GM19467 (cell line): ENCODE data around the gene CHST8.
"Not testable (repeated sequence)": the region's sequence is repeated elsewhere in the genome, so short reads cannot be mapped to it uniquely, and the experiment has no call there.

Experiments
- ATAC-seq: cut with Tn5 transposase; IDR thresholded peaks from one replicate; pipeline ENCODE4 v1.9.1; 2021; ENCODE audit warnings: mild to moderate bottlenecking, moderate library complexity; ENCODE audit not compliant: unreplicated experiment

Gene CHST8

GRCh38 chr19:33688171-33688992, 66.6 kb downstream of the CHST8 start:
- no peak for ATAC-seq

GRCh38 chr19:33689138-33689746, 67.5 kb downstream of the CHST8 start:
- no peak for ATAC-seq

GRCh38 chr19:33689868-33690267, 68.1 kb downstream of the CHST8 start:
- no peak for ATAC-seq

GRCh38 chr19:33690378-33691029, 68.8 kb downstream of the CHST8 start:
- no peak for ATAC-seq

GRCh38 chr19:33691030-33691427, 69.3 kb downstream of the CHST8 start:
- ATAC-seq: no peak

- ATAC-seq: no peak
Measured at GRCh38 chr19:33691736-33692135, 70.0 kb downstream of the CHST8 start.

GRCh38 chr19:33693678-33694077, 71.9 kb downstream of the CHST8 start:
- no peak for ATAC-seq

GRCh38 chr19:33695547-33695946, 73.8 kb downstream of the CHST8 start:
- ATAC-seq: not testable (repeated sequence)

GRCh38 chr19:33697766-33698165, 76.0 kb downstream of the CHST8 start:
- ATAC-seq: no peak

- no peak for ATAC-seq
Measured at GRCh38 chr19:33698576-33699435, 77.1 kb downstream of the CHST8 start.

- no peak for ATAC-seq
Measured at GRCh38 chr19:33699754-33700407, 78.1 kb downstream of the CHST8 start.

GRCh38 chr19:33700408-33701013, 78.8 kb downstream of the CHST8 start:
- ATAC-seq: no peak

GRCh38 chr19:33701565-33701964, 79.8 kb downstream of the CHST8 start:
- no peak for ATAC-seq

- ATAC-seq: no peak
Measured at GRCh38 chr19:33702606-33703437, 81.1 kb downstream of the CHST8 start.

GRCh38 chr19:33703438-33703750, 81.6 kb downstream of the CHST8 start:
- ATAC-seq: no peak

GRCh38 chr19:33703821-33704220, 82.1 kb downstream of the CHST8 start:
- ATAC-seq: no peak

GRCh38 chr19:33704271-33704670, 82.5 kb downstream of the CHST8 start:
- ATAC-seq: no peak

- ATAC-seq: no peak
Measured at GRCh38 chr19:33705090-33705847, 83.5 kb downstream of the CHST8 start.

GRCh38 chr19:33705860-33706259, 84.1 kb downstream of the CHST8 start:
- no peak for ATAC-seq
